HG02870 (cell line): ENCODE results near the gene ZRANB2.

ENCODE experiments used
- ATAC-seq: cut with Tn5 transposase; IDR thresholded peaks from one replicate; pipeline ENCODE4 v1.9.1; 2021; ENCODE audit warnings: mild to moderate bottlenecking, moderate library complexity; ENCODE audit not compliant: unreplicated experiment

ZRANB2 gene

DNA sequence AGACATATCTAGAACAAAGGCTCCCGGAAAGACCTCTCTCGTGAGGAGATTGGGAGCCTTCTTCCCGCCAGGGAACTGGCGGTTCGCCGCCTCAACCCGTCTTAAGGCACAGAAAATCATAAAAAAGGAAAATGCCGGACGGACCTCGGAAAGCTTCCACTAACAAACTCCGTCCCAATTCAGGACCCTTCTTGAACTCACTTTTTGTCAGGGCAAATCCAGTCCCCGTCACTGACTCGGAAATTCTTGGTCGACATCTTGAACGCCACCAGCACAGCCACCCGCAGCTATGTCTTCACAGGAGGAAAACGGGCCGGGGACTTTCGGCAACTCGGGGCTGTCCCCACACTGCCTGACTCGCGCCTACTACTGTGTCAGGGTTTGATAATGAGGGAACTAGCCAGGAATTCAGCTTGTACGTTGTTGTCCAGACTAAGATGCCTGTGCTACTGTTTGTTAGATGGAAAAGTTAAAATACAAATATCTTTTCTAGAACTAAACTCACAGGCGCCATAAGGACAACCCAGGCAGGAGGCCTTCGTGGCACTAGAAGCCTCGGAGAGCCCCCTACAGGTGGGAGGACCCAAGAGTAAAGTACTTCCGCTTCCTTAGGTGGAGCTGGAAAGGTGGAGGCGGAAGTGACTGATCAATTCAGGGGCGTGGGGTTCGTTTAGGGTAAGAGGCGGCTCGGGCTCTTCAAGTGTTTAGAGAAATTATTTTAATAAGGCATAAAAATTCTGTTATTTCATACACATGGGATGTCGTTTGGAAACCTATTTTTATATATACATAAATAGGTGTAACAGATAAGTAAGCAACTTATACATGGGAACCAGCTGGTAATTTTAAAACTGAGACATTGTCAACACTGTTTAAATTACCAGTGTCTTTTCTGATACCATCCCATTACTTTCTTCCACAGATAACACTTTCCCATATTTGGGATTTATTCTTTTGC is at the start of gene ZRANB2:
Gene ZRANB2 (minus strand): TSS at position 297 of the 958 bp plus-strand sequence. CDS start 40 bp downstream, at position 257.
- peak; percentile 100 for ATAC-seq

GRCh38 chr1:71128060-71128459 is 47.2 kb upstream of the ZRANB2 start:
- ATAC-seq = no peak

GRCh38 chr1:71118086-71118485 is 37.3 kb upstream of the ZRANB2 start:
- no peak for ATAC-seq

GRCh38 chr1:71116729-71117128 is 35.9 kb upstream of the ZRANB2 start:
- no peak for ATAC-seq

GRCh38 chr1:71106658-71107322 is 26.0 kb upstream of the ZRANB2 start:
- ATAC-seq = no peak

DNA sequence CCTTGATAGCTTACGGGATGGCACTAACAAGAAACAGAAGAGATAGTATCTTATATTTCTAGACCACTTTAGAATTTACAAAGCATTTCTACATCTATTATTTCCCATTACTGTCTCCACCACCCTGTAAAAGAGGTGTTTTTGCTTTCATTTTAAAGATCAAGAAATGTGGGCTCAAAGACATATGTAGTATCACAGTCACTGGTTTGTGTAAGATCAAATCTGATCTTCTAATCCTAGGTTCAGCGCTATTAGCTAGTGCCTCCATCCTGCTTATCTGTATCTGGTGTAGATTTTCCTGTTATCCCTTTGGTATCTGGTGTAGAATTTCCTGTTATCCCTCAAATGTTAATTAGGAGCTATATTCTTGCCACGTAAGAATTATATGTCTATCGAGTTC is 23.6 kb upstream of the ZRANB2 start:
- ATAC-seq = no peak

- no peak for ATAC-seq
These were observed 21.1 kb upstream of the ZRANB2 start for GRCh38 chr1:71101839-71102376.

GRCh38 chr1:71097428-71097827 is 16.6 kb upstream of the ZRANB2 start:
- no peak for ATAC-seq

DNA sequence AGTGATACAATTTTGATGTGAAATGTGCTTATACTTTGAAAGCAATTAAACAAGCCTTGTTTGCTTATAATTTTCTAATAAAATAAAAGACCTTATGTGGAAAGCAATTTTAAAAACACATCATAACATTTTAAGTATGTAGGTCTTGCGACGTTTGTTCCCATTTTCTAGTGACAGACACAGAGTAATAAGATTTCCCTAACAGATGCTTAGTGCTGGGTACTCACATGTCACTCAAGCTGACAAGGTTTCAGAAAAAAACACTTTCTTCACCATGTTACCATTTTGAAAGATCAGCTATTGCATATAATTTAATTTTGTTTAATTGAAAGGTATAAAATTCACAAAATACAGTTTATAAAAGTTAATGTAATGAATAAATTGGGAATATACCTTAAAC is 14.1 kb upstream of the ZRANB2 start:
- ATAC-seq = no peak

DNA sequence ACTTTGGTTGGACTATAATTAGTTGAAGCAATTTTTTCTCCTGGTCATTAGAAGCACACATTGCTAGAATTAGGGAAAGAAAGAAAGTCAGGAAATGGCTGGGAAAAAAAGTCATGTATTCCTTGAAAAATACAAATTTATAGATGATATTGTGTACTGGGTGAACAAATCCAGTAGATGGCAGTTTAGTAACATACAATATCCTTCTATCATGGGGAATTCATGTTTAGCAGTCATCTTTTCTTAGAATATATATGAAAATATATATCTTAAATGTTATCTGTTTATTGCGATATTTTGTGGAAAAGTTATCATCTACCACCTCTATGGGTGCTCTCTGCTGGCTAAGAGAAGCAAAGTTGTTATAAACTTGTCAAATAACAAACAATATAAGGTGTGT is 13.1 kb upstream of the ZRANB2 start:
- ATAC-seq = no peak

DNA sequence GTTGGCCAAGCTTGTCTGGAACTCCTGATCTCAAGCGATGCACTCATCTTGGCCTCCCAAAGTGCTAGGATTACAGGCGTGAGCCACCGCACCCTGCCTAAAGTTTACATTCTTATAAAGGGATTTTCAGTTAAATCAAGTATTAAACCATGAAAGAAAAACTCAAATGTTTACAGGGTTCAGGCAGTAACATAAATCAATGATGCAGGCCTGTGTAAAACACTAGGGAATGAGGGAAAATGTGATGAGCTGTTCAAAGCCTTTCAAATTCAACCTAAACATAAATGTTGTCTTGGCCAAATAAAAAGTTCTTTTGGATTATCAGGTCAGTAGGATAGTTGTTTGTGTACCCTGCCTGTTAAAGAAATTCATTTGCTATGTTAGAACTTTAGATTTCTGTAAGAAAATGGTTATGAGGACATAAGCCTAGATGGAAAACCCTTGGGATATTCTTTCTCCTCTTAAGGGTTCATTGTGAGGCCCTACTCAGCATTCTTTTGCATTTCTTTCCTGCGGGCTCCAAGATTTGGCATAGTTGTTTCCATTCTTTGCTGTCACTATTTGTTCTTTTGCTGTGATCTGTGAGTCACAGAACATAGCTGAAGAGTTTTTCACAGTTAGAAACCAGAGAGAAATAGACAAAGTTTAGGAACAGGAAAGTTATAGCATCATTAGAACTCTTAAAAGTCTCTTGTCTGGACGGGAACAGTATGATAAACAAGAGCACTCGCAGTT is 8.9 kb upstream of the ZRANB2 start:
- ATAC-seq = no peak

- ATAC-seq = no peak
These were observed 7.9 kb upstream of the ZRANB2 start for GRCh38 chr1:71088645-71089287.

DNA sequence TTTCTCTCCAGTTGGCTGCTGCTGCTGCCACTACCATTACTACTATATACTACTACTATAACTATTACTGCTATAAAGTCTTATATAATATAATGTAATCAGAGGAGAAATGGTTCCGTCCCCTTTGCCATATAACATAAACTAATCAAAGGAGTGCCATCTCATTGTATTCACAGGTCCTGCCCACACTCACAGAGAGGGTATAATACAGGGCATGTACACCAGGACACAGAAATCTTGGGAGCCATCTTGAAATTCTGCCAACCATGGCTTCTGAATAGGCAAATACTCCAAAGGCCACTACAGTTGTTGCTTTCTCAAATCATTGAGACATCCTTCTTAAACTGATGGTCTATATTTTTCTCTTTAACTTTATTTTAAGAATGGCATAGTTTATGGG is 6.9 kb upstream of the ZRANB2 start:
- ATAC-seq = no peak

DNA sequence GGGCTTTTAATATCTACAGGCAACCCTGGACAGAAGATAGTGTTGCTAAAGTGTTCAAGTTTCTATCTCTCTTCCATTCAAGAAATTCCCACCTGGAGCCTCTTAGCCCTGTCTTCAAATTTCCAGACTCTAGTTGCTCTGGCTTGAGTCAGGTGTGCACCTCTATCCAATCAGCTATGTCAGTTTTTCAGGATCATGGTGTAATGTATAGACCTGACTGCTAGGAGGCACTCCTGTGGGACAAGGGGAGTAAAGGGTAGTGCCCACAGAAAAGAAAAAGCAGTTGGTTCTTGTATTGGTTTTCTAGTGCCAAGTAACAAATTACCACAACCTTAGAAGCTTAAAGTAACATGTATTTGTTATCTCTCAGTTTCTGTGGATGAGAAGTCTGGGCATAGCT is 6.2 kb upstream of the ZRANB2 start:
- no peak for ATAC-seq

DNA sequence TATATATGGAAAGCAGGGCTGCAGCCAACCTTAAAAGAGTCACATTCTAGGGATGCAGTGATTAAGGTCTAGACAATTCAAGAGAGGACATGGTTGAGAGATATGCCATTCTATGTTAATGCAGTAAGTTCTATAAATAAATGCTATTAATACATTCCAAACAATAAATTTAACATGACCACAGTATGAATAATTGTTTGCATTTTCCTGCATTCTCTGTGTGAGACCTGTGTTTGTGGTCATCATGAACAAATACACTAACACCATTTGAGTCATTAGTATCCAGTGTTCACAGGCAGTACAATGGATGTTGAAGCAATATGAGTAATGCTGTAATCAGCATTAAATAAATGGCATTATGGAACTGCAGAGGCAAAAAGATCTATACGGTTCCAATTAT is 5.5 kb upstream of the ZRANB2 start:
- no peak for ATAC-seq

GRCh38 chr1:71083271-71083670 is 2.4 kb upstream of the ZRANB2 start:
- ATAC-seq = no peak

DNA sequence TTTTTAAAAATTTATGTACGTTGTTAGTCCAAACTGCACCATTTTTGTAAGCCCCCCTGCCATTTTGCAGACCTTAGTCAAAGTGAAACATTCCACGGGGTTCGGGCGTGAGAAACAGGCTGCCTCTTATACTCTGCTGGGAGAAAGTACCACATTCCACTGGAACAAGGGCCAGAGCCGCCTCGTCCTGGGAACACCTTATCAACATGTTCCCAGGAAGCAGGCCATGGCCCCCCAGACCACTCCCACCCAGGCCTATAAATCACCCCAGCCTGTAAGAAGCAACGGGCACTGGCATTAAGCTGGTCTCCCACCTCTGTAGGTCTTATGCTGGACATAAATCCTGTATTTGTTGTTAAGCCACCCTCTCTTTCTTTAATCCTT is 854 bp upstream of the ZRANB2 start:
- no peak for ATAC-seq

DNA sequence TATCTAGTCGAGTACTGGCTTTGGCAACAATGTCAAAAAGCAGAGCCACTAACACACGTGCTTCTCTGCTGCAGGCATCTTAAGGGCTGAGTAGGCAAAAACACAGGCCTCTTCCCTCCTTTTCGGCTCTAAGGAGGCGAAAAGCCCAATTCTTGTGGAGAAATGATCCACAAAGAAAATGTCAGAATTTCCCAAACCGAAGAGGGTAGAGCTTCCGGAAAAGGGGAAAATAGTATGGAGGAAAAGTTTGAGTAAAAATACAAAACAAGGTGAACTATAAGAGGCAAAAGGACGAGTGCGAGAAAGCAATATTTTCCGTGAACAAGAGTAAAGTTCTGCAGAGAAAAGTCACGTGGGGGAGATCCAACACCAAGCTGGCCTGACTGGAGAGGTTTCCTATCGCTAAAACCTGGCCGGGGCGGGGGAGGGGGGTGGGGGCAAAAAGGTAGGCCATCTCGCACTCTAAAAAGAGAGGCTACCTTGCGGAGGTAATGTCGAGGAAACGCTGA is 551 bp downstream of the ZRANB2 start:
- ATAC-seq = peak; percentile 13

DNA sequence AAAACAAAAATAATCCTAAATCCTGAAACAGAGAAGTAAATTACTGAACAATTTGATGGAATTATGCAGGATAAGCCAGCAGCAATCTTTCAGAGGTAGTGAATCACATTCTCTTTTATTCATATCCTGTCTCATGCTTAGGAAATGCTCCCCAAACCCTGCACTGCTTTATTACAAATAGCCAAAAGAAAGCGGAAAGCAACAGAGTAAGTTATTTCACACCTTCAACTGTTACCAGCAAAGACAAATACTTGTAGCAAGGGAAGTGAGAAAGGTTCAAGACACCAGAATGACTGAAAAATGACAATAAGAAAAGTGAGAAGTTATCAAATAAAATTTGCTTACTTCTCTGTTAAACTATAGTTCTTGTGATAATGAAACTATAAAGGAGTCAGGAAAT is 6.2 kb downstream of the ZRANB2 start:
- ATAC-seq = no peak

DNA sequence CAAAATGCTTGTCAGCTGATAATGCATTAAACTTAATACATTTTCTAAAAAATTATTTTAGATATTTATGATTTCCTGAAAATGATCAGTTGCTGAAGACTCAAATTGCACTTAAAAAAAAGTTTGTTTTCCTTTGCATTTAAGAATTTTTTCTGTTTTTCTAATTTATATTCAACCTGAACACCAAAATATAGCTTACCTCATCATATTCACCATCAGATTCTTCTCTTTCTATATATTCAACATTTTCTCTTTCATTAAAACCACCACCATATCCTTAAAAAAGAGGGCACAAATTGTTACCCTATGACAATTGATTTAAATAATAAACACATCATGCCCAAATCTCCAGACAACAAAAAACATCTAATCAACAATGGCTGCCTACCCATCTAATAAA is 8.6 kb downstream of the ZRANB2 start:
- ATAC-seq = no peak

DNA sequence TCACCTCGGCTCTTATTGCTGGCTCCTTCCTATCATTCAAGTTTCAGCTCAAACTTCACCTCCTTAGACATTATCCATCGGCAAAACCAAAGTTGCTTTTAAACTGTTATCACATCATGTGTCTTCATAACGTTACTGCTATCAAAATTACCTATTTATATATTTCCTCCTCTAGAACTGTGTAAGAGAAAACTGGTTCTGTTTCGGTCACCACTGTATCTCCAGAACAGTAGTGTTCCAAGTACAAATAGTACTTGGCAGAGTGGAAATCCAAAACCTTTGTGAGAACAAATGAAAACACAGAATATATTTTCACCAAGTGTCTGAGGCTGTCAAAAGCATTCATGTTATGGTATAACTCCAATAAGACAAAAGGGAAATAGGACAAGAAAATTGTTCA is 9.1 kb downstream of the ZRANB2 start:
- no peak for ATAC-seq
